SU-DHL-6 (cell line): ENCODE data around the gene DNAH5.

Experiments
- EZH2phosphoT487 ChIP-seq: fragments of 200-600 bp; sonication (generic), shearing (Covaris generic); conservative IDR thresholded peaks from 2 replicates; pipeline ENCODE4 v1.6.1; 2018; ENCODE audit warnings: mild to moderate bottlenecking, antibody characterized with exemption, low read length, moderate library complexity, mixed read lengths
- TF ChIP-seq, protein P1 (sequence below): fragments of 200-600 bp; sonication (generic); IDR thresholded peaks from one replicate; pipeline ENCODE4 v1.5.1; 2017; ENCODE audit warnings: antibody characterized with exemption, mild to moderate bottlenecking, low read length, moderate library complexity; ENCODE audit not compliant: insufficient read depth, poor library complexity, severe bottlenecking

DNA sequence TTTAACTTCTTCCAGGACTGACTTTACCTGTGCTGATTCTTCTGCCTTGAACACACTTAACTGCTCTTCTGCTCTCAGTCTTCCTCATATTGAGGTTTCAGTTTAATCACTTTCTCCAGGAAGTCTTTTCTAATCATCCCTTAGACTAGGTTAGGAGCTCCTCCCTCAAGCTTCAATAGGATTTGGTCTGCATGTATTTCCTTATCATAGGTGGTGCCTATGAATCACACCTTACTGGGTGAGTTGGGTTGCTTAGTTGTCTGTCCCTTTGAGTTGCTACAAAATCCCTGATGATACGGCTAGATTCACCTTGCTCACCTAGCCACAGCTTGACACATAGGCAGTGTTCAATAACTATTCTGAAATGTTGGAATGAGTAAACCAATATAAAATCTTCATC, 164.4 kb downstream of the DNAH5 start:
- TF ChIP-seq, protein P1, sequence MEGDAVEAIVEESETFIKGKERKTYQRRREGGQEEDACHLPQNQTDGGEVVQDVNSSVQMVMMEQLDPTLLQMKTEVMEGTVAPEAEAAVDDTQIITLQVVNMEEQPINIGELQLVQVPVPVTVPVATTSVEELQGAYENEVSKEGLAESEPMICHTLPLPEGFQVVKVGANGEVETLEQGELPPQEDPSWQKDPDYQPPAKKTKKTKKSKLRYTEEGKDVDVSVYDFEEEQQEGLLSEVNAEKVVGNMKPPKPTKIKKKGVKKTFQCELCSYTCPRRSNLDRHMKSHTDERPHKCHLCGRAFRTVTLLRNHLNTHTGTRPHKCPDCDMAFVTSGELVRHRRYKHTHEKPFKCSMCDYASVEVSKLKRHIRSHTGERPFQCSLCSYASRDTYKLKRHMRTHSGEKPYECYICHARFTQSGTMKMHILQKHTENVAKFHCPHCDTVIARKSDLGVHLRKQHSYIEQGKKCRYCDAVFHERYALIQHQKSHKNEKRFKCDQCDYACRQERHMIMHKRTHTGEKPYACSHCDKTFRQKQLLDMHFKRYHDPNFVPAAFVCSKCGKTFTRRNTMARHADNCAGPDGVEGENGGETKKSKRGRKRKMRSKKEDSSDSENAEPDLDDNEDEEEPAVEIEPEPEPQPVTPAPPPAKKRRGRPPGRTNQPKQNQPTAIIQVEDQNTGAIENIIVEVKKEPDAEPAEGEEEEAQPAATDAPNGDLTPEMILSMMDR, result no peak
- no peak for TF ChIP-seq EZH2phosphoT487
